ENCODE measurements around the gene NFATC2. TPM values are rescaled to one million over a fixed set of nuclear protein-coding genes. Genes with fewer than 3 reads are reported as not detected.
A peak's percentile ranks its signal among the peaks of the same experiment; 100 is the strongest.

The NFATC2 gene
- polyA plus RNA-seq (2013, experiment 1 of 4): 0.43 TPM
- polyA plus RNA-seq (2013, experiment 2 of 4): 0.68 TPM
- polyA plus RNA-seq (2013, experiment 3 of 4): 0.64 TPM
- polyA plus RNA-seq (2013, experiment 4 of 4): 0.89 TPM

DNA sequence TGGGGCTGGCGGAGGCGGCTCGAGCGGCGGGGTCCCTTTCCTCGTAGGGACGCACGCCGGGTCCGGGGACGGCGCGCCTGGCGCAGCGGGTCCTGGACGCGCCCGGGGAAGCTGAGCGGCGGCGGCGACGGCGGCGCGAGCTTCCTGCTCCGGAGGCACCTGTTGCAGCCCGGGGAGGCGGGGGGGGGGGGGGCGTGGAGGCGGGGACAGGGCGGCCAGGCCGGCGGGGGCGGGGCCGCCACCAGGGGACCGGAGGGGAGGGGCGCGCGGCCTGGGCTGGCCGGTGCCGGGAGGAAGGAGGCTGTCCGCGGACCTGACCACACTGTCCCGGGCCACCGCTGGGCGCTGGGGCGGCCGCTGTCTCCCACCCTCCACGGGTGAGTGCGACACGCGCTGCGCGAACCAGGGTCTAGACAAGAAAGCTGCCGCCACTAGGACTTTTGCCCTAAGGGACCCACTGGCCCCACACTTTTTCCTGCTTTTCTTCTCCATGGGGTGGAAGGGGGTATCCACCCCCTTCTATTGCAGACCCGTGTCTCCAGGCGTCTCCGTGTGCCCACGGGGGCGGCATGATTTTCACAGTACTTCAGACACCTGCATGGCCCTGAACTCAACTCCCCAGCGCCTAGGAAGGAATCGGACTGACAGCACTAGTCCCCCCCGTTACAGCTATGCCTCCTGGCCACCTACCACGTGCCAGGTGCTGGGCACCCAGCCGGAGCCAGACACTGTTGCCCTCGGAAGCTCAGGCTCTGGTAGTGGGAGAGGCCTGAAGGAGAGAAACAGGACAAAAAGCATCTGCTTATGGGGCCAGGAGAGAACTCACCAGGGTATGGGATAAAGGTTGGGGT is at the start of gene NFATC2:
Gene NFATC2, minus strand, starts transcription at position 149 of the 851 bp plus-strand sequence. CDS start 220 bp downstream, outside the sequence.
- Histone ChIP-seq H3K4me1 (ENCODE audit: control insufficient read depth, insufficient read depth, low read length) (peaks cover 10% of the 10 kb centered on the region), H3K27me3 (ENCODE audit: control insufficient read depth, insufficient read depth, low read length, poor library complexity, severe bottlenecking) (peaks cover 39% of the 10 kb centered on the region), H3K9me3 (ENCODE audit: control insufficient read depth, low read length) (no peaks in the 10 kb centered on the region), H3K36me3 (ENCODE audit: control insufficient read depth, insufficient read depth, low read length) (no peaks in the 10 kb centered on the region), H3K27ac (ENCODE audit: insufficient read depth, low read depth, low read length, poor library complexity, severe bottlenecking) (no peak within 1 kb of the TSS), H3K4me3 (ENCODE audit: insufficient read depth, low read depth, low read length) (peak within 1 kb of the TSS; percentile 25)
- WGBS, 2 experiments: 7 to 8% methylated on average over 65 to 67 of the region's 67 CpGs

DNA sequence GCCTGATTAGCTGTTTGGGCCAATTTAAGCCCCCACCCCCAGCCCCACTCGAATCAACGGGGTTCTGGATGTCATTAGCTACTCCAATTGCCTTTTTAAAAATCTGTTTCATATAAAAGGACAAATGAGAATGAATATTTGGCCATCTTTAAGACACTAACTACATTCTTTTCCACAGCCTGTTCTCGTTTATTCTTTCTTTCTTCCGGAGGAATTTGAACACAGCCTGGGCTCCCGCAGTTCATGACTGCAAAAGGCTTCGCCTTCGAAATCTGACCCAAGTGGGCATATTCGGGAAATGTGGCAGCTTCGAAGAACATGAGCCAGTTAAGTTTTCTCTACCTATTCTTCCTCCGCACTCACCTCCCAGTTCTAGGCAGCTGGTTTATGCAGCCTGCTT is 49.4 kb upstream of the NFATC2 start:
- no peak overlapping the region for H3K4me3 ChIP-seq (ENCODE audit: insufficient read depth, low read depth, low read length)
- H3K27me3 ChIP-seq (ENCODE audit: control insufficient read depth, insufficient read depth, low read length, poor library complexity, severe bottlenecking): no peaks in the 10 kb centered on the region
- no peaks in the 10 kb centered on the region for H3K36me3 ChIP-seq (ENCODE audit: control insufficient read depth, insufficient read depth, low read length)
- H3K4me1 ChIP-seq (ENCODE audit: control insufficient read depth, insufficient read depth, low read length): no peaks in the 10 kb centered on the region
- WGBS, 2 experiments: 90 to 91% methylated on average over 10 of the region's 10 CpGs
- H3K9me3 ChIP-seq (ENCODE audit: control insufficient read depth, low read length): no peaks in the 10 kb centered on the region
- H3K27ac ChIP-seq (ENCODE audit: insufficient read depth, low read depth, low read length, poor library complexity, severe bottlenecking): no peak overlapping the region

DNA sequence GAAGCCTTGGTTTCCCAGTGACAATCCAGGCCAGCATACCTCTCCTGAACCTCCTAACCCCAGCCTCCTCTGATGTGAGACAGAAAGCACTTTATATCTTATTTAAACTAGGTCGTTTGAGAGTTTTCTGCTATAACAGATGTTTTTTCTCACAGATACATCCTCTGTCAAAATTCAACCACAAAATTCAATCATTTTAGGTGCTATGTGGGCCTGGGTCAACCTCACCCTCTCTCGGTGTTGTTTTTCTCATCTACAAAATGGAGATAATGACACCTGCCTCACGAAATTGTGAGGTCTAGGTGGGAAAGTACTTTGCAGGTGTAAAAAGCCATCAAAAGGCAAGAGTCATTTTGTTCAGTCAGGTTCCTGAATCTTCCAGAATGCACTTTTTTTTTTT is 46.2 kb upstream of the NFATC2 start:
- H3K4me1 ChIP-seq (ENCODE audit: control insufficient read depth, insufficient read depth, low read length): no peaks in the 10 kb centered on the region
- no peak overlapping the region for H3K4me3 ChIP-seq (ENCODE audit: insufficient read depth, low read depth, low read length)
- H3K27ac ChIP-seq (ENCODE audit: insufficient read depth, low read depth, low read length, poor library complexity, severe bottlenecking): no peak overlapping the region
- H3K9me3 ChIP-seq (ENCODE audit: control insufficient read depth, low read length): no peaks in the 10 kb centered on the region
- no peaks in the 10 kb centered on the region for H3K36me3 ChIP-seq (ENCODE audit: control insufficient read depth, insufficient read depth, low read length)
- H3K27me3 ChIP-seq (ENCODE audit: control insufficient read depth, insufficient read depth, low read length, poor library complexity, severe bottlenecking): no peaks in the 10 kb centered on the region
- WGBS, 2 experiments: 90 to 95% methylated on average over 3 of the region's 3 CpGs

DNA sequence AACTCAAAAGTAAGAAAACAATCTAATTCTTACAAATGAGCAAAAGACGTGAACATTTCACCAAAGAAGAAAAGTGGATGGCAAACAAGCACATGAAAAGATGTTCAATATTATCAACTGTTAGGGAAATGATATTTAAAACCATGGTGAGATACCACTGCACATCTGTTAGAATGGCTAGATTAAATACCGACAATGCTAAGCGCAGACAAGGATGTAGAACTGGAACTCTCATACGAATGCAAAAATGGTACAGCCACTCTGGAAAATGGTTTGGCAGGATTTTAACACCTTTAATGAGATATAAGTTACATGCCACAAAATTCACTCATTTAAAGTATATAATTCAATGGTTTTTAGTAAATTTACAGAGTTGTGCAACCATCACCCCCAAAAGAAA is 44.6 kb upstream of the NFATC2 start:
- Histone ChIP-seq H3K4me3 (ENCODE audit: insufficient read depth, low read depth, low read length) (no peak overlapping the region), H3K9me3 (ENCODE audit: control insufficient read depth, low read length) (no peaks in the 10 kb centered on the region), H3K36me3 (ENCODE audit: control insufficient read depth, insufficient read depth, low read length) (no peaks in the 10 kb centered on the region), H3K4me1 (ENCODE audit: control insufficient read depth, insufficient read depth, low read length) (no peaks in the 10 kb centered on the region), H3K27me3 (ENCODE audit: control insufficient read depth, insufficient read depth, low read length, poor library complexity, severe bottlenecking) (no peaks in the 10 kb centered on the region), H3K27ac (ENCODE audit: insufficient read depth, low read depth, low read length, poor library complexity, severe bottlenecking) (no peak overlapping the region)
- 96 to 100% methylated on average over 4 of the region's 4 CpGs for WGBS, 2 experiments

DNA sequence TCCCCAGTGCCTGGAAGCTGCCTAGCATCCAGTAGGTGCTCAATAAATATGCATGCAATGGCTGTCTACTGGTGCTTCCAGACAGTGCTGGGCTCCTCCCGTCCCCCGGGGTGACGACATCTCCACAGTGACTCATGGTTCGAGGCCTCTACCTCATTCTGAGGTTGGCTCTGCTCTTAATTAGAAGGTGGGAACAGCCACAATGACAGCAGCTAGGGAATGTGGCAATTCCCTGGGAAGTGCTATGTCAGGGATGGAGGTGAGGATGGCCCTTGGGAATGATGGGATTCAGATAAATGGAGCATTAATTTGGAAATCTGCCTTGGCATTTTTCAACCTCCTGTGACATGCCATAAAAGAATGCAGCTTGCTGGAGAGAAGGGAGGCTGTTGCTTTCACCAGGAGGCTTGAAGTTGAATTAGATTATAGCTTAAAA is 43.5 kb upstream of the NFATC2 start:
- H3K27me3 ChIP-seq (ENCODE audit: control insufficient read depth, insufficient read depth, low read length, poor library complexity, severe bottlenecking): no peaks in the 10 kb centered on the region
- no peaks in the 10 kb centered on the region for H3K9me3 ChIP-seq (ENCODE audit: control insufficient read depth, low read length)
- WGBS, 2 experiments: 89 to 90% methylated on average over 4 of the region's 4 CpGs
- no peak overlapping the region for H3K27ac ChIP-seq (ENCODE audit: insufficient read depth, low read depth, low read length, poor library complexity, severe bottlenecking)
- no peak overlapping the region for H3K4me3 ChIP-seq (ENCODE audit: insufficient read depth, low read depth, low read length)
- H3K36me3 ChIP-seq (ENCODE audit: control insufficient read depth, insufficient read depth, low read length): no peaks in the 10 kb centered on the region
- no peaks in the 10 kb centered on the region for H3K4me1 ChIP-seq (ENCODE audit: control insufficient read depth, insufficient read depth, low read length)

DNA sequence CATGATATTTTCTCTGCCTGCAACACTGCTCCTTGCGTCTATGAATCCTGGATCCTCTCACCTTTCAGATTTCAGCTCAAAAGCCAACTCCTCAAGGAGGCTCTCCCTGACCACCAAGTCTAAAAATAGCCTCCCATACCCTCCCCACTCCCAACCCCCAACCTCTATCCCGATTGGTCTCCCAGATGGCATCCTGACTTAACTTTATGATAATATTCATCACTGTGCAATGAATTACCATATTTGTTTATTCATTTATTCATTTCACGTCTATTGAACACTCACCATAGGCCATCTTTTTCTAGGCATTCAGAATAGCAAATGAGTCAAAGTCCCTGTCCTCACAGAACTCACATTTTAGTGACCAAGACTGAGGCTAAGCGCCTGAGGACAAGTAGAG is 42.6 kb upstream of the NFATC2 start:
- Histone ChIP-seq H3K4me3 (ENCODE audit: insufficient read depth, low read depth, low read length) (no peak overlapping the region), H3K27ac (ENCODE audit: insufficient read depth, low read depth, low read length, poor library complexity, severe bottlenecking) (no peak overlapping the region)
- 92 to 95% methylated on average over 4 of the region's 4 CpGs for WGBS, 2 experiments

DNA sequence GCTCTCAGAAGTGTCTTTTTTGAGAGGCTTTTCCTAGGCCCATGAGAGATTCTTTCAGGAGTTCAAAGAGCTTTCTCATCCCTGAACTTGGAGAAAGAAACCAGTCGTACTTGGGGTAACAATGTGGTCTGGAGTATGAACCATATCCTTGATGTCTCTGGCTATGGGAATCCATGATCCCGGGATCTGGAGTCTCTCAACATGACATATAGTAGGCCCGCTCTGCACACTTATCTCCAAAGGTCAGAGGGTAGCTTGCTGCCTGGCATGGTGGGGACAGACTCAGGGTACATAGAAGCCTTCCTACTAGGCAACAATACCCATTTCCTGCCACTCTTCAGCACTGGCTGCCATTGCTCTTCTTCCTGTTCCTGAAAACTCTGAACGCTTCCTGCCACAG is 42.2 kb upstream of the NFATC2 start:
- 93 to 95% methylated on average over 4 of the region's 4 CpGs for WGBS, 2 experiments
- Histone ChIP-seq H3K9me3 (ENCODE audit: control insufficient read depth, low read length) (no peaks in the 10 kb centered on the region), H3K4me3 (ENCODE audit: insufficient read depth, low read depth, low read length) (no peak overlapping the region), H3K27me3 (ENCODE audit: control insufficient read depth, insufficient read depth, low read length, poor library complexity, severe bottlenecking) (no peaks in the 10 kb centered on the region), H3K36me3 (ENCODE audit: control insufficient read depth, insufficient read depth, low read length) (no peaks in the 10 kb centered on the region), H3K4me1 (ENCODE audit: control insufficient read depth, insufficient read depth, low read length) (no peaks in the 10 kb centered on the region), H3K27ac (ENCODE audit: insufficient read depth, low read depth, low read length, poor library complexity, severe bottlenecking) (no peak overlapping the region)

More for the DNA sequence above, 42.6 kb upstream of the NFATC2 start:
- no peaks in the 10 kb centered on the region for H3K27me3 ChIP-seq (ENCODE audit: control insufficient read depth, insufficient read depth, low read length, poor library complexity, severe bottlenecking)
- H3K4me1 ChIP-seq (ENCODE audit: control insufficient read depth, insufficient read depth, low read length): no peaks in the 10 kb centered on the region
- no peaks in the 10 kb centered on the region for H3K9me3 ChIP-seq (ENCODE audit: control insufficient read depth, low read length)
- no peaks in the 10 kb centered on the region for H3K36me3 ChIP-seq (ENCODE audit: control insufficient read depth, insufficient read depth, low read length)

DNA sequence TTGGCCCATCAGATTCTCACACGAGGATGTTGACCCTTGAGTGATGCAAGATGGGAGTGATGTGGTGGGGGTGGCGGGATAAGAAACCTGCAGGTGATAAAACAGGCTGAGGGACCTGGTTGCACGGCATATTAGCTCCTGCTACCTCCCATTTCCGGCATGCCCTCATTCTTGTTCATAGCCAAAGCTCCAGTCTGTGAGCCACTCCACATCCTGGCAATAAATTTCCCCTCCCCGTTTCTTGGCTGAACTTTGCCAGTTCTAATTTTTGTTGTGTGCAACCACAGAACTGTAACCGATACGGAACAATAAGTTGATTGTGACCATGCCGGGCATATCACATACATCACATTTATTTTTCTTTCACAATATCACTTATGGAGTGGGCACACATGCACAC is 41.6 kb upstream of the NFATC2 start:
- Histone ChIP-seq H3K27ac (ENCODE audit: insufficient read depth, low read depth, low read length, poor library complexity, severe bottlenecking) (no peak overlapping the region), H3K4me3 (ENCODE audit: insufficient read depth, low read depth, low read length) (no peak overlapping the region), H3K27me3 (ENCODE audit: control insufficient read depth, insufficient read depth, low read length, poor library complexity, severe bottlenecking) (no peaks in the 10 kb centered on the region), H3K9me3 (ENCODE audit: control insufficient read depth, low read length) (no peaks in the 10 kb centered on the region), H3K36me3 (ENCODE audit: control insufficient read depth, insufficient read depth, low read length) (no peaks in the 10 kb centered on the region), H3K4me1 (ENCODE audit: control insufficient read depth, insufficient read depth, low read length) (no peaks in the 10 kb centered on the region)
- WGBS, 2 experiments: 94% methylated on average over 8 of the region's 8 CpGs

DNA sequence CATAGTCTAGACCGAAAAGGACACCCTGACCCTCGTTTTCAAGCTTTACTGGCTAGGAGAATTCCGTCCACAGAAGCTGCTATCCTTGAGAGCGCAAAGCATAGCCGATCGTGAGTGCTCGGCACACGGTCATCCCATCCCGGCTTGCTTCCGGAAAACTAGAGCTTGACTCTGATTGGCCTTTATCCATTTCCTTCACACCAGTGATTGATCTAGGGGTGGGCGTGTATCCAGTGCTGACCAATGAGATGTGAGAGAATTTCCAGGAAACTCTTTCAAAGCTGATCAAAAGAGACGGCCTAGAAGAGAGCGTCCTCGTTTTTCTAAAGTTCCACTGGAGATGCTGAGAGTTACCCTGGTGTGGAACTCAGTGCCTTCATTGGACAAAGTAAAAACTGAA is 41.0 kb upstream of the NFATC2 start:
- H3K27me3 ChIP-seq (ENCODE audit: control insufficient read depth, insufficient read depth, low read length, poor library complexity, severe bottlenecking): no peaks in the 10 kb centered on the region

DNA sequence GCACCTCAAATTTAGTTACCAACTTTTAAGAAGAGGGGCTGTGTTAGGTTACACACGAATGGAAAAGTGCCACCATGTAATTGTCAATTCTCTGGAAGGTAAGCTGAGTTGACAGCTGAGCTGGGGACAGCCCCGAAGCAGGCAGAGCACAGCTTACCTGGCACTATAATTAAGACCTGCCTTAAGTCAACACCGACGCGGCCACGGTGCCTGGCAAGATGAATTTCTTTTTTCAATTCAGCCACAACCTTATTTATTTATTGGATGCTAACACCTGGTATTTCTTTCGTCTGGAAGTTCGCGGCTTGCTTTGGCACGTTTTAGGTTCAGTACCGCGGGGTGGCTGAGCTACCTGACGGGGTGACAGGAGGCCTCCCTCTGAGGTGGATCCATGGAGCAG is 40.6 kb upstream of the NFATC2 start:
- H3K4me1 ChIP-seq (ENCODE audit: control insufficient read depth, insufficient read depth, low read length): no peaks in the 10 kb centered on the region
- H3K36me3 ChIP-seq (ENCODE audit: control insufficient read depth, insufficient read depth, low read length): no peaks in the 10 kb centered on the region
- H3K27ac ChIP-seq (ENCODE audit: insufficient read depth, low read depth, low read length, poor library complexity, severe bottlenecking): no peak overlapping the region
- H3K9me3 ChIP-seq (ENCODE audit: control insufficient read depth, low read length): no peaks in the 10 kb centered on the region
- WGBS, 2 experiments: 95 to 96% methylated on average over 13 of the region's 13 CpGs
- no peaks in the 10 kb centered on the region for H3K27me3 ChIP-seq (ENCODE audit: control insufficient read depth, insufficient read depth, low read length, poor library complexity, severe bottlenecking)
- no peak overlapping the region for H3K4me3 ChIP-seq (ENCODE audit: insufficient read depth, low read depth, low read length)

More for the DNA sequence above, 41.0 kb upstream of the NFATC2 start:
- no peak overlapping the region for H3K27ac ChIP-seq (ENCODE audit: insufficient read depth, low read depth, low read length, poor library complexity, severe bottlenecking)
- H3K4me3 ChIP-seq (ENCODE audit: insufficient read depth, low read depth, low read length): no peak overlapping the region
- WGBS, 2 experiments: 93 to 95% methylated on average over 14 of the region's 14 CpGs
- no peaks in the 10 kb centered on the region for H3K36me3 ChIP-seq (ENCODE audit: control insufficient read depth, insufficient read depth, low read length)
- H3K4me1 ChIP-seq (ENCODE audit: control insufficient read depth, insufficient read depth, low read length): no peaks in the 10 kb centered on the region
- H3K9me3 ChIP-seq (ENCODE audit: control insufficient read depth, low read length): no peaks in the 10 kb centered on the region
